ENCODE measurements around the gene FUBP1.

The FUBP1 gene

DNA sequence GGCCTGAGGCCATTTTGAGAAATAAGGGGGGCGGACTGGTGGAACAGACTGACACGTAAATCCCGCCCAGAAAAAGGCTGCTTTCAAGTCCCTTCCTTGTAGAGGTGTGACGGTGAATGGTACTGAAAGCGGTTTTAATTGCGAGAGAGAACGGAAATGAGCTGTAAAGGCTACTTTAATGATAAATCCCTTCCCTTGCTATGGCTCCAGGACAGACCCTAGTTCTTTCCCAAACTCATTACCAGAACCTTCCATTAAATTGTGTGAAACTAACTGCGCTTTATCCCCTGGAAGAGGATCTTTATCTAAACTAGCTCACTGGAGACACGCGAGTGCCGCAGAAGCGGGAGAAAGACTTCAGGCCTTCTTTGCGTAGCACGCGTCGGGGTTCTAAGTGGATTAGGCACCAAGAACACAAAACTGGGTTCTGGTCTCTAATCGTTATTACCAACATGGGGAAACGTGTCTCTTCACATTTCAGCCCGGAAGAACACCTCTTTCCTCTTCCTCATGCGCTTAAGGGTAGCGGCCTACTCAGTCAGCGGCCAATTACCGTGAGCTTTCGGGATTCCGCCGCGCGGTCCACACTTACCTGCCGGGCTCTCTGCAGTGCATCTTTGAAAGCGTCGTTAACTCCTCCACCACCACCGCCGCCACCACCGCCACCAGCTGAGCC is 441 bp downstream of the FUBP1 start:
- Histone ChIP-seq H3K27me3 (ENCODE audit: insufficient read depth, low read length) (no peaks in the 10 kb centered on the region), H2AFZ (ENCODE audit: low read depth, low read length) (peak overlapping the region; percentile 13), H3K4me1 (ENCODE audit: insufficient read depth, low read length) (peaks cover 26% of the 10 kb centered on the region), H3K36me3 (ENCODE audit: insufficient read depth, low read length) (peaks cover 39% of the 10 kb centered on the region), H3K4me3 (ENCODE audit: low read length) (peak overlapping the region; percentile 99), H3K9me3 (ENCODE audit: low read length) (peaks cover 2% of the 10 kb centered on the region)

GRCh38 chr1:77977989-77978292 is 931 bp downstream of the FUBP1 start:
- Histone ChIP-seq H3K36me3 (ENCODE audit: insufficient read depth, low read length) (peaks cover 39% of the 10 kb centered on the region), H3K4me3 (ENCODE audit: low read length) (peak overlapping the region; percentile 99), H2AFZ (ENCODE audit: low read depth, low read length) (no peak overlapping the region), H3K9me3 (ENCODE audit: low read length) (peaks cover 2% of the 10 kb centered on the region), H3K27me3 (ENCODE audit: insufficient read depth, low read length) (no peaks in the 10 kb centered on the region), H3K4me1 (ENCODE audit: insufficient read depth, low read length) (peaks cover 26% of the 10 kb centered on the region)

DNA sequence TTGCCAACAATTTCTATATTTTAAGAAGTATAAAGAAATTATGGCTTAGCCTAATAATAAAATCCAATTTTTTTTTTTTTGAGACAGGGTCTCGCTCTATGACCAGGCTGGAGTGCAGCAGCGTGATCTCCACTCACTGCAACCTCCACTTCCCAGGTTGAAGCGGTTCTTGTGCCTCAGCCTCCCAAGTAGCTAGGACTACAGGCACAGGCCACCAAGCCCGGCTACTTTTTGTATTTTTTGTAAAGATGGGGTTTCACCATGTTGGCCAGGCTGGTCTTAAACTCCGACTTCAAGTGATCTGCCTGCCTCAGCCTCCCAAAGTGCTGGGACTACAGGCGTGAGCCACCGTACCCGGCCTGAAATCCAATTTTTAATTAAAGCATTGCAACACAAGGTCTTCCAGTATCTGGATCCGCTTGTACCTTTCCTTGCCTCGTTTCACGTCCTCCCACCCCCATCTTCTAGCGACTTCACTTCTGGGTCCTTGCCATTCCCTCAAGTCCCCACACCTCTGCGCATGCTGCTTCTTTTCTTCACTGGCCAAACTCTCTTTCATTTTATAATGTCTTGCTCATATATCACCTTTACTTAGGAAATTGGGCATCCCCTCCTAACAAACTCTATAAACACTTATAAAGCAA is 2.3 kb downstream of the FUBP1 start:
- Histone ChIP-seq H3K27me3 (ENCODE audit: insufficient read depth, low read length) (no peaks in the 10 kb centered on the region), H2AFZ (ENCODE audit: low read depth, low read length) (no peak overlapping the region), H3K36me3 (ENCODE audit: insufficient read depth, low read length) (peaks cover 38% of the 10 kb centered on the region), H3K9me3 (ENCODE audit: low read length) (peaks cover 2% of the 10 kb centered on the region), H3K4me1 (ENCODE audit: insufficient read depth, low read length) (peaks cover 26% of the 10 kb centered on the region), H3K4me3 (ENCODE audit: low read length) (peak overlapping the region; percentile 99)

GRCh38 chr1:77975907-77976306 is 3.0 kb downstream of the FUBP1 start:
- Histone ChIP-seq H3K36me3 (ENCODE audit: insufficient read depth, low read length) (peaks cover 41% of the 10 kb centered on the region), H3K27me3 (ENCODE audit: insufficient read depth, low read length) (no peaks in the 10 kb centered on the region), H2AFZ (ENCODE audit: low read depth, low read length) (no peak overlapping the region), H3K4me1 (ENCODE audit: insufficient read depth, low read length) (peaks cover 25% of the 10 kb centered on the region), H3K4me3 (ENCODE audit: low read length) (peak overlapping the region; percentile 99), H3K9me3 (ENCODE audit: low read length) (peaks cover 2% of the 10 kb centered on the region)

DNA sequence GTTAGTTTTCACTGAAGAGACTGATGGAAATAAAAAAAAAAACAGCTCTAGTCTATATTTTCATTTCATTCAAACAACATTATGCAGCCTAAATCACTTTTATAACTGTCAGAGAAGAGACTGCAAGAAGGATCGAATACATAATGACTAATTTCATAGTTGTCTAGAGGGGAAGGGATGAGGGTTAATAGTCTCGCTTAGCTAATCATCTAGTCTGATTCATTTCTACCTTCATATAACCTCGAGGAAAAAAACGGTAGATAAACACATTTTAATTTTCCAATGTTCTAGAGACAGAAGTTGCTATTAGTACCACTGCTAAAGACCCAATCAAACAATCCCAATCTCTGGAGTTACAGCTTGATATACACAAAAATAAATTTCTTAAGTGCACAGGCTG is 3.5 kb downstream of the FUBP1 start:
- Histone ChIP-seq H3K36me3 (ENCODE audit: insufficient read depth, low read length) (peaks cover 42% of the 10 kb centered on the region), H2AFZ (ENCODE audit: low read depth, low read length) (no peak overlapping the region), H3K27me3 (ENCODE audit: insufficient read depth, low read length) (no peaks in the 10 kb centered on the region), H3K9me3 (ENCODE audit: low read length) (peaks cover 2% of the 10 kb centered on the region), H3K4me1 (ENCODE audit: insufficient read depth, low read length) (peaks cover 19% of the 10 kb centered on the region), H3K4me3 (ENCODE audit: low read length) (peak overlapping the region; percentile 99)

DNA sequence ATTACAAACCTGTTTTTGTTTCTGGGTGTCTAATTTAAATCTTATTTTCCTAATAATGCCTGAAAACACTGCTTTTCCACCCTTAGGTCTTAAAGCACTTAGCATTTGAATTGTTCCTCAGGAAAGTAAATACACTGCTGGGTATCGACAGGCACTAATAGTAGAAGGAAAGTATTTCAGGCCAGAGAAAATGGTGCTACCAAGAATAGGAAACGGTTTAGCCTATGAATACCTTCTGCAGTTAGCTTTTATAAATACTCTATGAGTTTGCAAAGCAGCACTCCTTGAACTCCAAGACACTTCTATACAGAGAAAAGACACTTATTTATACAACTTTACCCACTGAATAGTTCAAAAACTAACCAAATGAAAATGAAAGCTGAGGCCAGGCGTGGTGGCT is 6.8 kb downstream of the FUBP1 start:
- H3K4me1 ChIP-seq (ENCODE audit: insufficient read depth, low read length) = peaks cover 16% of the 10 kb centered on the region
- no peak overlapping the region for H3K4me3 ChIP-seq (ENCODE audit: low read length)
- H2AFZ ChIP-seq (ENCODE audit: low read depth, low read length) = no peak overlapping the region
- H3K9me3 ChIP-seq (ENCODE audit: low read length) = peaks cover 2% of the 10 kb centered on the region
- H3K27me3 ChIP-seq (ENCODE audit: insufficient read depth, low read length) = no peaks in the 10 kb centered on the region
- H3K36me3 ChIP-seq (ENCODE audit: insufficient read depth, low read length) = peaks cover 72% of the 10 kb centered on the region

DNA sequence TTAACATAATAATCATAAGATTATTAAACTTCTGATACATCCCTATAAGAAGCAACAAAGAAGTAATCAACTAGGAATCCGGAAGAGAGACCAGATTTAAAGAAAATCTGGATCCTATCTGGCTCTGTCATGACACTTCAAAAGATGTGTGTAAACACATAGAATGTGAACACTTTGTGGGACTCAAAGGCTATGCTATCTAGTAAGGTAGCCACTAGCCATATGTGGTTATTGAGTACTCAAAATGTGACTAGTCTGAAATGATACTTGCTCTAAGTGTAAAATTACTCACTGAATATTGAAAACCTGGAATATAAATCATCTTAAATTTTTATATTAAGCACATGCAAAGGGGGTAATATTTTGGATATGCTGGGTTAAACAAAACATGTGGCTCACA is 8.7 kb downstream of the FUBP1 start:
- H3K4me3 ChIP-seq (ENCODE audit: low read length) = no peak overlapping the region
- H3K4me1 ChIP-seq (ENCODE audit: insufficient read depth, low read length) = no peaks in the 10 kb centered on the region
- H3K36me3 ChIP-seq (ENCODE audit: insufficient read depth, low read length) = peaks cover 73% of the 10 kb centered on the region
- H3K9me3 ChIP-seq (ENCODE audit: low read length) = peaks cover 2% of the 10 kb centered on the region
- no peak overlapping the region for H2AFZ ChIP-seq (ENCODE audit: low read depth, low read length)
- no peaks in the 10 kb centered on the region for H3K27me3 ChIP-seq (ENCODE audit: insufficient read depth, low read length)

GRCh38 chr1:77966291-77966690 is 12.6 kb downstream of the FUBP1 start:
- H3K4me3 ChIP-seq (ENCODE audit: low read length) = no peak overlapping the region
- H3K9me3 ChIP-seq (ENCODE audit: low read length) = no peaks in the 10 kb centered on the region
- H3K27me3 ChIP-seq (ENCODE audit: insufficient read depth, low read length) = no peaks in the 10 kb centered on the region
- H3K36me3 ChIP-seq (ENCODE audit: insufficient read depth, low read length) = peaks cover 92% of the 10 kb centered on the region
- no peak overlapping the region for H2AFZ ChIP-seq (ENCODE audit: low read depth, low read length)
- H3K4me1 ChIP-seq (ENCODE audit: insufficient read depth, low read length) = no peaks in the 10 kb centered on the region

DNA sequence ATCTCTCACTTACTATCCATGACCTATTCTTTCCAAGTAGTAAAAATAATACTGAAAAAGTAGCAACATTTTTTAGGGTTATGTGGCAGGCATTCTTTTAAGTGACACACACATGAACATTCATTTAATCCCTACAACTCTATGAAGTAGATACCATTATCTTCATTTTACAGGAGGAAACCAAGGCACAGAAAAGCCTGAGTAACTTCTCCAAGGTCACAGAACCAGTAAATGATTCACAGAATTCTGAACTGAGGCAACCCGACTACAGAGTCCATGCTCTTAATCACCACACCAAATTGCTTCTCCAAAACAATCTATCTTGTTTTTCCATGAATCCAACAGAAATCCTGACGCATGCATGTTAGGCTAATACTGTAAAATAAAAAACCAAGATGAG is 17.5 kb downstream of the FUBP1 start:
- Histone ChIP-seq H3K9me3 (ENCODE audit: low read length) (no peaks in the 10 kb centered on the region), H3K36me3 (ENCODE audit: insufficient read depth, low read length) (peaks cover 96% of the 10 kb centered on the region), H3K4me3 (ENCODE audit: low read length) (no peak overlapping the region), H3K4me1 (ENCODE audit: insufficient read depth, low read length) (no peaks in the 10 kb centered on the region), H3K27me3 (ENCODE audit: insufficient read depth, low read length) (no peaks in the 10 kb centered on the region), H2AFZ (ENCODE audit: low read depth, low read length) (no peak overlapping the region)

DNA sequence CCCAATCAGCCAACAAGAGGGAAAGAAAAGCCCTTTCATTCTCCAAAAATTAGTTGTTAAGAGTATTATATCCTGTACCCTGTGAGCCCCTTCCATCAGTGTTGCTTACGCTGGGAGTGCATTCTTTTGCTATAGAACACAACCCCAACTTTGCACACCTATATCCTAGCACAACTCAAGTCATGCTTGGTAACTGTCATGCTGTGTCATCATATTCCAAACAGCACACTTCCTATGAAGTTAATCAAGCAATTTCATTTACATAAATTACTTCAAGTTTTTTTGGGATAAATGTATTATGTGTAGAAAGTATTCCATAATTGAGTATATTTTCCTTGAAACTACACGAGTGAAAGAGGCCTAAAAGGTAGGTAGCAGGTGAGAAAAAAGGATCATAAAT is 20.0 kb downstream of the FUBP1 start:
- no peaks in the 10 kb centered on the region for H3K4me1 ChIP-seq (ENCODE audit: insufficient read depth, low read length)
- no peak overlapping the region for H2AFZ ChIP-seq (ENCODE audit: low read depth, low read length)
- no peaks in the 10 kb centered on the region for H3K27me3 ChIP-seq (ENCODE audit: insufficient read depth, low read length)
- H3K36me3 ChIP-seq (ENCODE audit: insufficient read depth, low read length) = peaks cover 96% of the 10 kb centered on the region
- H3K9me3 ChIP-seq (ENCODE audit: low read length) = no peaks in the 10 kb centered on the region
- H3K4me3 ChIP-seq (ENCODE audit: low read length) = no peak overlapping the region

DNA sequence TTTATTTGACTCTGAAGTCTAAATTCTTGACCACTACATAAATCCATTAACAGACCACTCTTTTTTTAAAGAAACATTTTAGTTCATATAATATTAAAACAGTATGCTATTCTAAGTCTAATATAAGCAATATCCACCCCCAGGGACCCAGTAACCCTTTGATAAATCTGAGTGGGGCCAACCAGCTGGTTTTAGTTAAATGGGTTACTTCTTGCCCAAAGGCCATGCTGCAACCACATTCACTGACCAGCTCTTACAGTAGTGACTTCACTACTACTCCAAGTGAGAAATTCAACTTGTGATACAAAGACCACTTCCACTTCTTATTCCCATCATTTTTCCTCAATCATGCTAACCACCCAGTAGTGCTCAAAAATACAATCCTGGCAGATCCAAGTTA is 20.5 kb downstream of the FUBP1 start:
- H2AFZ ChIP-seq (ENCODE audit: low read depth, low read length) = no peak overlapping the region
- no peaks in the 10 kb centered on the region for H3K4me1 ChIP-seq (ENCODE audit: insufficient read depth, low read length)
- no peak overlapping the region for H3K4me3 ChIP-seq (ENCODE audit: low read length)
- H3K9me3 ChIP-seq (ENCODE audit: low read length) = no peaks in the 10 kb centered on the region
- H3K36me3 ChIP-seq (ENCODE audit: insufficient read depth, low read length) = peaks cover 94% of the 10 kb centered on the region
- no peaks in the 10 kb centered on the region for H3K27me3 ChIP-seq (ENCODE audit: insufficient read depth, low read length)

DNA sequence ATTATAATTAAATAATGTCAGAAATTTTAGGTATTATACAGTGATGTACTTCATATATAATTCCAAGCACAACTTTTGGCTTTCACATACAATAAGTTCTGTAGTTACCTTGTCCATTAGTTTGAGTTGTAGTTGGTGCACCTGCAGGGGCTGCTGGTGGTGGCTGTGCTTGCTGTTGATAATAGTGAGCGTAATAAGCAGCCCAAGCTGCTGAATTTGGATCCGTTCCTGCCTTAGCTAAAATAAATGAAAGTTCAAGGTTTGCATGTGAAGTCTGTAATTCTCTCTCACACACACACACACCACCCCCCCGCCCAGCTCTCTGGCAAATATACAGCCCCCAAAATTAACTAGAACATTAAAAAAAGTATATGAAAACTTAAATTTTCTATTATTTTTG is 22.4 kb downstream of the FUBP1 start:
- Histone ChIP-seq H3K4me3 (ENCODE audit: low read length) (no peak overlapping the region), H3K27me3 (ENCODE audit: insufficient read depth, low read length) (no peaks in the 10 kb centered on the region), H3K9me3 (ENCODE audit: low read length) (no peaks in the 10 kb centered on the region), H3K36me3 (ENCODE audit: insufficient read depth, low read length) (peaks cover 91% of the 10 kb centered on the region), H2AFZ (ENCODE audit: low read depth, low read length) (no peak overlapping the region), H3K4me1 (ENCODE audit: insufficient read depth, low read length) (no peaks in the 10 kb centered on the region)

DNA sequence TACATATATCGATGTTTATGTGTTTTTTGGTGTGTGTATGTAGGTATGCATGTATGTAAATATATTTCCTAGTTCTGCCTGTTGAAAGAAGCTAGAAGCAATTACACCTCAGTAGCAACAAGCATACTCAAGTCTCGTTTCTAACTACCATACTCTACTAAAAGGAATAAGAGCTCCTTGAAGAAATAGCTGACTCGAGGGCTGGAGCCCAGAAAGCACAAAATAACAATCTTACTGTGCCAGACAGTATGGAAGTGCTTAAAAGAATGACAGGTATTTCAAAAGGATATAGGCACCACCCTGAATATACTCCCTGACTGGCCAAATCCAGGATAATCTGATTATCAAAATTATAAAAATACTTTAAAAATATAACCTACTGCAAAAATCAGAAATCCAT is 23.2 kb downstream of the FUBP1 start:
- Histone ChIP-seq H3K4me1 (ENCODE audit: insufficient read depth, low read length) (no peaks in the 10 kb centered on the region), H3K36me3 (ENCODE audit: insufficient read depth, low read length) (peaks cover 91% of the 10 kb centered on the region)

GRCh38 chr1:77954521-77954920 is 24.4 kb downstream of the FUBP1 start:
- H3K9me3 ChIP-seq (ENCODE audit: low read length) = no peaks in the 10 kb centered on the region
- H3K4me1 ChIP-seq (ENCODE audit: insufficient read depth, low read length) = no peaks in the 10 kb centered on the region
- no peaks in the 10 kb centered on the region for H3K27me3 ChIP-seq (ENCODE audit: insufficient read depth, low read length)
- no peak overlapping the region for H3K4me3 ChIP-seq (ENCODE audit: low read length)
- no peak overlapping the region for H2AFZ ChIP-seq (ENCODE audit: low read depth, low read length)
- H3K36me3 ChIP-seq (ENCODE audit: insufficient read depth, low read length) = peaks cover 90% of the 10 kb centered on the region

More for the DNA sequence above, 23.2 kb downstream of the FUBP1 start:
- H3K4me3 ChIP-seq (ENCODE audit: low read length) = no peak overlapping the region
- no peaks in the 10 kb centered on the region for H3K27me3 ChIP-seq (ENCODE audit: insufficient read depth, low read length)
- no peak overlapping the region for H2AFZ ChIP-seq (ENCODE audit: low read depth, low read length)
- no peaks in the 10 kb centered on the region for H3K9me3 ChIP-seq (ENCODE audit: low read length)

Measured in neuron (in vitro differentiated cells).